SK-MEL-5 (cell line): Measurements from ENCODE around the gene ATOH8. TPM values are rescaled to one million over a fixed set of nuclear protein-coding genes. Genes with fewer than 3 reads are reported as not detected.

Source experiments
- DNase-seq: peaks from one replicate; pipeline ENCODE4 v3.0.0-alpha.2; 2016; ENCODE audit warnings: low read depth, low spot score
- in situ Hi-C: cut with HindIII; loops from 2 replicates; pipeline ENCODE4 v1.10.0; 2016; ENCODE audit warnings: low sequenced_read_pairs, high pct_unique_total_duplicates, low pct_unique_long_range_greater_than_20kb
- total RNA-seq: library from RNA; depleted of rRNA; stranded (reverse); fragments of >200 nt; shearing (Covaris generic); gene quantifications from 2 replicates; pipeline ENCODE4 v1.2.3, GENCODE V29; 2014

ATOH8 gene
- total RNA-seq, 1 experiment from 2014 or later: 16.9 TPM

GRCh38 chr2:85786444-85786843, 32.7 kb downstream of the ATOH8 start:
- no peak for DNase-seq
- in situ Hi-C loops: no loop called here

GRCh38 chr2:85786865-85787264, 33.1 kb downstream of the ATOH8 start:
- in situ Hi-C loops: no loop called here
- DNase-seq: no peak

- in situ Hi-C loops: no loop called here
- DNase-seq: no peak
These were observed 33.6 kb downstream of the ATOH8 start for GRCh38 chr2:85787282-85787980.

- no peak for DNase-seq
- in situ Hi-C loops: no loop called here
These were observed 34.2 kb downstream of the ATOH8 start for GRCh38 chr2:85787981-85788340.

GRCh38 chr2:85788603-85789002, 34.8 kb downstream of the ATOH8 start:
- in situ Hi-C loops: no loop called here
- DNase-seq: no peak

GRCh38 chr2:85789271-85789670, 35.5 kb downstream of the ATOH8 start:
- DNase-seq: no peak
- in situ Hi-C loops: no loop called here

- in situ Hi-C loops: no loop called here
These were observed 36.2 kb downstream of the ATOH8 start for GRCh38 chr2:85790032-85790431.

GRCh38 chr2:85790499-85791188, 36.9 kb downstream of the ATOH8 start:
- DNase-seq: no peak
- in situ Hi-C loops: no loop called here

More at GRCh38 chr2:85790032-85790431, 36.2 kb downstream of the ATOH8 start:
- no peak for DNase-seq

- in situ Hi-C loops: no loop called here
- DNase-seq: no peak
These were observed 38.1 kb downstream of the ATOH8 start for GRCh38 chr2:85791704-85792565.

GRCh38 chr2:85792783-85793441, 39.1 kb downstream of the ATOH8 start:
- in situ Hi-C loops: no loop called here
- no peak for DNase-seq

- no peak for DNase-seq
- in situ Hi-C loops: no loop called here
These were observed 39.8 kb downstream of the ATOH8 start for GRCh38 chr2:85793584-85793983.

- peak; percentile 87 for DNase-seq
- in situ Hi-C loops: no loop called here
These were observed 40.2 kb downstream of the ATOH8 start for GRCh38 chr2:85794038-85794441.

- no peak for DNase-seq
- in situ Hi-C loops: no loop called here
These were observed 40.8 kb downstream of the ATOH8 start for GRCh38 chr2:85794491-85795121.

GRCh38 chr2:85795331-85796045, 41.7 kb downstream of the ATOH8 start:
- in situ Hi-C loops: no loop called here
- DNase-seq: no peak

- no peak for DNase-seq
- in situ Hi-C loops: no loop called here
These were observed 42.2 kb downstream of the ATOH8 start for GRCh38 chr2:85796046-85796340.

GRCh38 chr2:85796341-85797262, 42.8 kb downstream of the ATOH8 start:
- in situ Hi-C loops: no loop called here
- no peak for DNase-seq
